A204.1 (cell line): ENCODE data around the gene PRSS33.

Experiments
- FAIRE-seq: peaks from 2 replicates; lab custom pipeline; 2012; peaks lifted over from hg19 to GRCh38; lab: Jason Lieb, UNC

Gene PRSS33

DNA sequence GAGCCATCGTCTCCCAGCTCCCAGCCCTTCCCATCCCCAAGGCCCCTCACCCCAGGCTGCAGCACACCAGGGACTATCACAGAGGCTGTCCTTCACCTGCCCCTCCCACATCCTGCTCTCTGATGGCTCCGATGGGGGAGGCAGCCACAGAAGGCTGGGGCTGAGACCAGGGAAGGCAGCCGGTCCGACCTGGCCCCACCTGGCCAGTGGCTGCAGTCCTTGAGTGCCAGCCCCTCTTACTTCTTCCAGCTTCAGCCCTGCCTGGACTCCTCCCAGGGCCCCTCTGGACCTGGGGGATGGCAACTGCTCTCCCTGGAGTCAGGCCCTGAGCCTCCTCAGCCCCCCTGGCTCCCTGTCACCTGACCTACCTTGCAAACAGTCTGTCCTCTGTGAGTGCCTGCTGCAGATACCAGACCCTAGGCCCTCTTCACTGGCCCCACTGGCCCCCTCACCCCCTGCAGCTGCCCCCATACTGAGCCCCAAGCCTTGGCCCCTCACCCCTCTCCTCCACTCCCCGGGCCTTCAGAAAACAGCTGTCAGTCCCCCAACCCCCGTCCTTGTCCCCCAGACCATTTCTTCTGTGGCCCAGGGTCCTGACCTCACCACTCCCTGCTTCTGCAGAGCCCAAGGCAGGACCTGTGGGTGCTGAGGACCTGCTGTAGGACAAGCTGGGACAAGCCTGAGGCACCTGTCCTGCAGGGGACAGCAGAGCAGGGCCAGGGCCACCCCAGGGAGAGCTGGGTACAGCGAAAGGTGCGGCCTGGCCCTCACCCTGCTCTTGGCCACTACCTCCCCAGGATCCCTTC lies 47.5 kb downstream of the PRSS33 start:
- FAIRE-seq = no peak

DNA sequence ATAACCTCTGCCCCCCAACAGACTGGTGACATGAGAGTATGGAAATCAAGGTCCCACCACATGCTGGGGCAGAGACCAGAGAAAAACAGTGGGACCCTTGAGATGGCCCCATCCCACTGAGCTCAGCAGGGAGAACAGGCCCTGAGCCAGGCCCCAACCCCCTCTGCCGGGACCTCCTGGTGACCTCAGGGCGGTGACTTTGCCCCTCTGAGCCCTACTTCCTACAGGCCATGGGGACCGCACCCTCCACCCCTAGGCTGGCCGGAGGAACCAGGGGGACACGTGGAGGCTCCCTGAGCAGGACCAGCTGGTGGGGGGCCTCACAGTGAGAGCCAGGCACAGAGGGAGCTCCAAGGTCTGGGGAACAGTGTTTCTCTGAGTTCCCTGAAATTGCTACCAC lies 48.7 kb downstream of the PRSS33 start:
- no peak for FAIRE-seq

DNA sequence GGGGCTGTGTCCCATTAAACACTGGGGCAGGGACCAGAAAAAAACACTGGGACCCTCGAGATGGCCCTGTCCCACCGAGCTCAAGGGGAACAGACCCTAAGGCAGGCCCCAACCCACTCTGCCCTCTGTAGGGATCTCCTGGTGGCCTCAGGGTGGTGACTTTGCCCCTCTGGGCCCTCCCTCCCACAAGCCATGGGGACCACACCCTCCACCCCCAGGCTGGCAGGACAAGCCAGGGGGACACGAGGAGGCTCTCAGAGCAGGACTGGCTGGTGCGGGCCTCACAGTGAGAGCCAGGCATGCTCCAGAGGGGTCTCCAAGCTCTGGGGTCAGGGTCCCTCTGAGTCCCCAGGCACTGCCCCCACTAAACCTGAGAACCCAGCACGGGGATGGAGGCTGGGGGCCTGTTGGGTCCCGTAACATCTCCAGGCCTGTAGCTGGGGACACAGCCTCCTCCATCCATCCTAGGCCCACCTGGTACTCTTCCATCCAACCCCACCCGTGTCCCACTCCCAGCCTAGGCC lies 49.4 kb downstream of the PRSS33 start:
- no peak for FAIRE-seq

DNA sequence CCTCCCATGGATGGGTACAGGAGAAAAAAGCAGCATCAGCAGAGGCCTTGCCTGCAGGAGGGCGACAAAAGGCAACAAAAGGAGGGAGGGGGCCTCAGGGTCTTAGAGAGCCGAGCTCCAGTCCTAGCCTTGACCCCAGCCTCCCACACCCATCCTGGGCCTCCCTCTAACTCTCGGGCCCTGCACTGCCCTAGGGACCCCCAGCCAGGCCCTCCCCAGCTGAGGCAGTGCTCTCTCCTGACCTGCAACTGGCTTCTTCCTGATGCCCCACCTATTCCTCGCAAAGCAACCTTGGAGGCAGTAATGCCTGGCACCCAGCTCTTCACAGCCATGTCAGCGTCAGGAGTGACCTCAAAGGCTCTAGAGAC lies 50.1 kb downstream of the PRSS33 start:
- FAIRE-seq = no peak

DNA sequence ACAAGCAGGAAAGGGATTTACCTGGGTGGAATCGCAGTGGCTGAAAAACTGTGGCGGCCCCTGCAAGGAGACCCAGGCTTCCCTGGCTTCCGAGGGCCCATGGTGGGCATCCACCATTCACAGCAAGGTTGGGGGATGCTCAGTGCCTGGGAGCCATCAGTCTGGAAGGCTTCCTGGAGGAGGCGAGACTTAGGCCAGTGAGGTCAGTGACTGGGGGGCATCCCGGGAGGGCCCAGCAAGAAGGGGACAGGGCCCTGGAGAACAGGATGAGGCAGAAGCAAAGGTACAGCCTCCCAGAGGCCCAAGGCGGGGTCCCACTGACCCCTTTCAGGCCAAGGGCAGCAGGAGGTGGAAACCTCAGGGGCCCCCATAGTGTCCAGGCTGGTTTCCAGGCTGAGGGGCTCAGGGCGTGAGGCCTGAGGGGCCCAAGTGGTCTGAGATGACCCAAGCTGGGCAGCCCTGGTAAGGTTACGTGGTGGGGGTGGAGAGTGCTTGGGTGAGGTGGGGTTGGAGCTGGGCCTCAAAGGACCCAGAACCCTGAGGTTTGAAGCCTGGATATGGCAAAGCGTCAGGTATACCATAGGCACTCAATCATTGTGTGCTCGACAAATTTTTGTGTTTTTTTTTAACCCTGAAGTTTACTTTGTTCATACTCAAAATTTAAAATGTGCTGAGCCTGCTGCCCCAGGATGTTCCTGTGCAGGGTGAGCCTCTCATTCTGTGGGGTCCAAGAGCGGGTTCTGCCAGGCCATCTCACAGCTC lies 50.7 kb downstream of the PRSS33 start:
- FAIRE-seq = no peak

DNA sequence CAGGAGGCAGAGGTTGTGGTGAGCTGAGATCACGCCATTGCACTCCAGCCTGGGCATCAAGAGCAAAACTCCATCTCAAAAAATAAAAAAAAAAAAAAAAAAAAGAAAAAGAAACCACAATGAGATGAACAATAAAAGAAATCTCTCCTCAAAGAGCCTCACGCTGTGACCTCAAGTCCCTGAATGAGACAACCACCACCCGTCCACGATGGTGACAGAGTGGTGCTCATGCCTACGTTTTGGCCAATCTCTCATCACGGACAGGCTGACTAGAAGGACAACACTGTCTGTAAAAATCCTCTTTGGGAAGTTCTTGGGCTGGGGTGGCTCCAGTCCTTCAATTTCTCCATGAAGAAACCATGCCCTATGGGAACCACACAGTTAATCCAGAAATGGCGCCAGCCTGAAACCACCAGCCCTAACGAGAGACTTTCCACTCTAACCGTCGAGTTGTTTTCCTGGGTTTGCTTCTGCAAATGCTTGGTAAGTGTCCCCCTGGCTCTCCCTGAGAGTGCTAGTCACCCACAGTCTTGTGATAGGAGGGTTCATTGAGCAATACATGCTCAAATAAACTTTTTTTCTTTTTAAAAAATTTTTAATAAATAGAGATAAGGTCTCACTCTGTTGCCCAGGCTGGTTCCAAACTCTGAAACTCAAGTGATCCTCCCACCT lies 52.4 kb downstream of the PRSS33 start:
- no peak for FAIRE-seq
